Activated CD8-positive, alpha-beta memory T cell treated with anti-CD3 and anti-CD28 coated beads for 24 hours (primary cell): ENCODE results near the gene AASS.

Experiments
- DNase-seq: peaks from one replicate; pipeline ENCODE4 v3.0.0-alpha.2; 2020

The AASS gene

GRCh38 chr7:122103064-122103463 lies 41.0 kb downstream of the AASS start:
- no peak for DNase-seq

GRCh38 chr7:122100021-122100420 lies 44.0 kb downstream of the AASS start:
- no peak for DNase-seq

- DNase-seq: no peak
Measured at GRCh38 chr7:122095642-122096041, 48.4 kb downstream of the AASS start.

GRCh38 chr7:122094549-122094948 lies 49.5 kb downstream of the AASS start:
- no peak for DNase-seq

- DNase-seq: peak; percentile 73
Measured at GRCh38 chr7:122092964-122093797, 50.9 kb downstream of the AASS start.

- no peak for DNase-seq
Measured at GRCh38 chr7:122082670-122083069, 61.4 kb downstream of the AASS start.

- DNase-seq: no peak
Measured at GRCh38 chr7:122082160-122082559, 61.9 kb downstream of the AASS start.

GRCh38 chr7:122073635-122074034 lies 70.4 kb downstream of the AASS start:
- DNase-seq: no peak

- no peak for DNase-seq
Measured at GRCh38 chr7:122072924-122073599, 71.0 kb downstream of the AASS start.

GRCh38 chr7:122072272-122072671 lies 71.8 kb downstream of the AASS start:
- DNase-seq: no peak

GRCh38 chr7:122070834-122071233 lies 73.2 kb downstream of the AASS start:
- DNase-seq: no peak

- no peak for DNase-seq
Measured at GRCh38 chr7:122070062-122070461, 74.0 kb downstream of the AASS start.

GRCh38 chr7:122068999-122069398 lies 75.0 kb downstream of the AASS start:
- DNase-seq: no peak

GRCh38 chr7:122068046-122068445 lies 76.0 kb downstream of the AASS start:
- DNase-seq: no peak

GRCh38 chr7:122067077-122067476 lies 77.0 kb downstream of the AASS start:
- DNase-seq: no peak

- DNase-seq: no peak
Measured at GRCh38 chr7:122064971-122065370, 79.1 kb downstream of the AASS start.

- DNase-seq: no peak
Measured at GRCh38 chr7:122063146-122063545, 80.9 kb downstream of the AASS start.

GRCh38 chr7:122059542-122059941 lies 84.5 kb downstream of the AASS start:
- DNase-seq: no peak

- DNase-seq: no peak
Measured at GRCh38 chr7:122056977-122057376, 87.1 kb downstream of the AASS start.

GRCh38 chr7:122055073-122055472 lies 89.0 kb downstream of the AASS start:
- DNase-seq: no peak

GRCh38 chr7:122054393-122054792 lies 89.7 kb downstream of the AASS start:
- no peak for DNase-seq

GRCh38 chr7:122046402-122046801 lies 97.6 kb downstream of the AASS start:
- no peak for DNase-seq

GRCh38 chr7:122040147-122040546 lies 103.9 kb downstream of the AASS start:
- no peak for DNase-seq

GRCh38 chr7:122038904-122039303 lies 105.1 kb downstream of the AASS start:
- DNase-seq: no peak

GRCh38 chr7:122038134-122038533 lies 105.9 kb downstream of the AASS start:
- DNase-seq: no peak
